OCI-LY1 (cell line): ENCODE measurements around the gene MAGEA9B.

ENCODE experiments used
- EZH2 ChIP-seq: fragments of 200-600 bp; sonication (generic), shearing (Covaris generic); IDR thresholded peaks from 2 replicates; pipeline ENCODE4 v1.8.0; 2017; ENCODE audit warnings: borderline replicate concordance, mixed run types, mild to moderate bottlenecking, antibody characterized with exemption, low read length, moderate library complexity, mixed read lengths
- TF ChIP-seq, protein P1 (sequence below): fragments of 200-600 bp; sonication (generic), shearing (Covaris generic); IDR thresholded peaks from 2 replicates; pipeline ENCODE4 v1.5.1; 2017; ENCODE audit warnings: mild to moderate bottlenecking, antibody characterized with exemption, low read length, moderate library complexity, mixed read lengths

DNA sequence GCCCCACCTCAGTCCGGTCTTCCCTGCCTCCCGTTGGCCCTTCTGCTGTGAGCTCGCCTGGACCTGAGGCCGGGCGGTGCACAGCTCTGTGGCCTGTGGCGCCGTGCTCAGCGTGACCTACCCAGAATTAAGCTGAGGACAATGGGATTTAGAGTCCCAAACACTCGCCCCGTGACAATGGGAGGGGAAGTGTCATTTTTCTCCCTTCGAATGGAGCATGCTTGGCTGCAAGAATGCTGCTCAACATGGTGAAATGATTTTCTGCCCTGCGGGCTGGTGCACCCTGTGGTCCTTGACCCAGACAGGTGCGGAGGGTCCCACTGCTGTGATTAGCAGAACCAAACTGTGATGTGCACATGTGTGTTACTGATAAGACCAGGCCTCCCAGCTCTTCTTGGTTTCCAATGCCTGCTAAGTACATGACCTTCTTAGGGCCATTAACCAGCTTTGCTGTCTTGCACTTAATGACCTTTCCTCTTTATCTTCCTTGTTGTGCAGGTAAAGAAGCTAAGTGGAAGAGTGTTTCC lies 45.7 kb downstream of the MAGEA9B start:
- TF ChIP-seq, protein P1, sequence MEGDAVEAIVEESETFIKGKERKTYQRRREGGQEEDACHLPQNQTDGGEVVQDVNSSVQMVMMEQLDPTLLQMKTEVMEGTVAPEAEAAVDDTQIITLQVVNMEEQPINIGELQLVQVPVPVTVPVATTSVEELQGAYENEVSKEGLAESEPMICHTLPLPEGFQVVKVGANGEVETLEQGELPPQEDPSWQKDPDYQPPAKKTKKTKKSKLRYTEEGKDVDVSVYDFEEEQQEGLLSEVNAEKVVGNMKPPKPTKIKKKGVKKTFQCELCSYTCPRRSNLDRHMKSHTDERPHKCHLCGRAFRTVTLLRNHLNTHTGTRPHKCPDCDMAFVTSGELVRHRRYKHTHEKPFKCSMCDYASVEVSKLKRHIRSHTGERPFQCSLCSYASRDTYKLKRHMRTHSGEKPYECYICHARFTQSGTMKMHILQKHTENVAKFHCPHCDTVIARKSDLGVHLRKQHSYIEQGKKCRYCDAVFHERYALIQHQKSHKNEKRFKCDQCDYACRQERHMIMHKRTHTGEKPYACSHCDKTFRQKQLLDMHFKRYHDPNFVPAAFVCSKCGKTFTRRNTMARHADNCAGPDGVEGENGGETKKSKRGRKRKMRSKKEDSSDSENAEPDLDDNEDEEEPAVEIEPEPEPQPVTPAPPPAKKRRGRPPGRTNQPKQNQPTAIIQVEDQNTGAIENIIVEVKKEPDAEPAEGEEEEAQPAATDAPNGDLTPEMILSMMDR, result no peak
- no peak for TF ChIP-seq EZH2
